Subcutaneous adipose tissue (tissue), 4 donors: Measurements from ENCODE around the gene CATSPER3. TPM values are rescaled to one million over a fixed set of nuclear protein-coding genes. Genes with fewer than 3 reads are reported as not detected.

Experiments used
- total RNA-seq, 4 donors: library from RNA; depleted of rRNA; stranded (reverse); fragments of >200 nt; gene quantifications; one replicate each; pipeline ENCODE4 v1.1.0, GENCODE V29; 2016
- TF ChIP-seq, protein P1 (sequence below): fragments of 450-650 bp; IDR thresholded peaks from one replicate; pipeline ENCODE4 v1.5.1; 2016; ENCODE audit warnings: low read depth, mild to moderate bottlenecking, control low read depth, antibody characterized with exemption, moderate library complexity

Gene CATSPER3
- total RNA-seq, 4 donors from 2014 or later: 0.34 to 0.98 TPM; not detected in 2

DNA sequence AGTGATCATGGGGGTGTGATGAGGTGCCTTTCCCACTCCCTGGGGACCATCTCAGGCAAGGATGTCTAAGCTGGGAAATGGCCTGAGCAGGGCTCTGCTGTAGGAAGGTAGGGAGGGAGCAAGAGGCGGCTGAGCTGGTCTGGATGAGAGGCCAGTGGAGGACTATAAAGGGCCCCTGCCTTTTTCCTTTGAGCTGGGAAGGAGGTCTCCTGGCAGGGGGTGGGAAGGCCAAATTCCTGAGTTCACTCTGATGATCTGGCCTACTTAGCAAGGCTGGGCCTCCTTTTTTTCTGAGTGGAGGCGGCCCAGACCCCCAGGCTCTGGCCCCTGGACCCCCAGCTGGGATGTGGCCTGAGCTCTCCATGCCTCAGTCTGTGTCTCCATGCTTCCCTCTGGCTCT lies 80.6 kb downstream of the CATSPER3 start:
- TF ChIP-seq, protein P1, sequence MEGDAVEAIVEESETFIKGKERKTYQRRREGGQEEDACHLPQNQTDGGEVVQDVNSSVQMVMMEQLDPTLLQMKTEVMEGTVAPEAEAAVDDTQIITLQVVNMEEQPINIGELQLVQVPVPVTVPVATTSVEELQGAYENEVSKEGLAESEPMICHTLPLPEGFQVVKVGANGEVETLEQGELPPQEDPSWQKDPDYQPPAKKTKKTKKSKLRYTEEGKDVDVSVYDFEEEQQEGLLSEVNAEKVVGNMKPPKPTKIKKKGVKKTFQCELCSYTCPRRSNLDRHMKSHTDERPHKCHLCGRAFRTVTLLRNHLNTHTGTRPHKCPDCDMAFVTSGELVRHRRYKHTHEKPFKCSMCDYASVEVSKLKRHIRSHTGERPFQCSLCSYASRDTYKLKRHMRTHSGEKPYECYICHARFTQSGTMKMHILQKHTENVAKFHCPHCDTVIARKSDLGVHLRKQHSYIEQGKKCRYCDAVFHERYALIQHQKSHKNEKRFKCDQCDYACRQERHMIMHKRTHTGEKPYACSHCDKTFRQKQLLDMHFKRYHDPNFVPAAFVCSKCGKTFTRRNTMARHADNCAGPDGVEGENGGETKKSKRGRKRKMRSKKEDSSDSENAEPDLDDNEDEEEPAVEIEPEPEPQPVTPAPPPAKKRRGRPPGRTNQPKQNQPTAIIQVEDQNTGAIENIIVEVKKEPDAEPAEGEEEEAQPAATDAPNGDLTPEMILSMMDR: no peak

DNA sequence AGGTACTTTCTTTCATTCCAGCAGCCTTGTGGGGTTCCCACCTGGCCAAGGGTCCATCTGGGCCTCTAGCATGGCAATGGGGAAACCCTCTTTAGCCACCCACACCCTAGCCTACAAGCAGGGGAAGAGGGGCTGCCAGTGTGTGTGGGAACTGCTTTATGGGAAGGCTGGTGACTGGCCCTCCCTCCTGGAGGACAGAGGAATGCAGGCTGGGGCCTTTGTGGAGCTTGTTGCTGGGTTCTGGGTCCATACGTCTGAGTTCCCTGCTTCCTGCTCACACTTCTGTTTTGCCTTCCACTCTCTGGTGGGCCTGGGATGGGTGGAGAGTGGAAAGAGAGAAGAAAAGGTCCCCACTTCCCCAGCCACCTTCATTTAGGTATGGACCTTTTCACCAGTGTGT lies 81.2 kb downstream of the CATSPER3 start:
- TF ChIP-seq, protein P1: no peak

DNA sequence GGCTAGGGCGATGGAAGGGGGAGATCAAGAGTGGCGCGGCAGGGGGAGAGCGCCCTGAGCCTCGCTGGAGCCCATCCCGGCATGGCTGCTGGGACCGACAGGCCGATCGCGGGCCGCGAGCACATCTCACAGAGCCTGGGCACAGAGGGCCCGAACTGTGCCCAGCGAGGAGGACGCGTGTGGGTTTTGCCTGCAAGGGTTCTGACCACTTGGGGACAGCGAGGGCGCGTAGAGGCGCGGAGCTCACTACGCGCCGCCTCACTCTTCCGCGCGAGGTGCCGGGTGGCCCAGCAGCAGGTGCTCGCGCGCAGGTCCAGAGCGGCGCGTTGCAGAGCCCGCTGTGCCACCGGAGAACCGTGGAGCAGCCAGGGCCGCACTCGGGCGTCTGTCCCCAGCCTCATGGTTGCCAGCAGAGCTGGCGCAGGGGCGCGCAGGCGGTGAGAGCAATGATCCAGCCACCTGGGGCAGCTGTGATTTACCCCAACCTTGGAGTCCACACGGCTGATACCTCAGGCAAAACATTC lies 82.6 kb downstream of the CATSPER3 start:
- TF ChIP-seq, protein P1: no peak

DNA sequence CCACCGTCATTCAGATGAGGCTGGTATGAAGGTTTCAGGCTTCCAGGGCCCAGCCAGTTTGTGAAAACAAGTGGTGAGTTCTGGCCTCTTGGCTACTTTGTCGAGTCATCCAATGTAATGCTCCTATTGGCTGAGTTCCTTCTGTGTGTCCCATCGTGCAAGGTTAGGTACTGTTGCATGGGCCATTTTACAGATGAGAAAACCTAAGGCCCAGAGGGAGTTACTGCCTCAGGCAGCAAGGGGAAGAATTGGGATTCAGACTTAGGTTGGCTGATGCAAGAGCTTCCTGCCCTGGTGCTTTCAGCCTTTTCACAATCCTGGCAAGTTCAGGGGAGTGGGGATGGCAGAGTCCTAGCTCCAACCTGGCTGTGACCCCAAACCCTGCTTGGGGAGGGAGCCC lies 83.7 kb downstream of the CATSPER3 start:
- TF ChIP-seq, protein P1: no peak

DNA sequence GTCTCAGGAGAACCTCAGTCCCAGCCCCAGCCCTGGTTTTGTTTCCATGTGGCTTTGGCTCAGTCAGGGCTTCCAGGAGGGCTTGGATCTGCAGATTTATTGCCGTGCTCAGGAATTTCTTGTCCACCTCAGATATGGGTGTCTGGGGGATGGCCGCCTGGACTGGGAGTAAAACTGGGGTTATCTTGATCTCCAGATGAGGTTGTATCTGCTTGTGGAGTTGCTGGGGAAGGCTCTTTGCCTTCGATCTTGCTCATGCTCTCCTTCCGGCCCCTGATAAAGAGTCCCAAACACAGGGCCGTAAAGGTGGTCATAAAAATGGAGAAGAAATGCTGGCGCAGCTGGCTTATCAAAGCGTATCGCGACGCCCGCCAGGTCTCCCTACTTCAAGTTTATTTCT lies 84.2 kb downstream of the CATSPER3 start:
- TF ChIP-seq, protein P1: no peak

DNA sequence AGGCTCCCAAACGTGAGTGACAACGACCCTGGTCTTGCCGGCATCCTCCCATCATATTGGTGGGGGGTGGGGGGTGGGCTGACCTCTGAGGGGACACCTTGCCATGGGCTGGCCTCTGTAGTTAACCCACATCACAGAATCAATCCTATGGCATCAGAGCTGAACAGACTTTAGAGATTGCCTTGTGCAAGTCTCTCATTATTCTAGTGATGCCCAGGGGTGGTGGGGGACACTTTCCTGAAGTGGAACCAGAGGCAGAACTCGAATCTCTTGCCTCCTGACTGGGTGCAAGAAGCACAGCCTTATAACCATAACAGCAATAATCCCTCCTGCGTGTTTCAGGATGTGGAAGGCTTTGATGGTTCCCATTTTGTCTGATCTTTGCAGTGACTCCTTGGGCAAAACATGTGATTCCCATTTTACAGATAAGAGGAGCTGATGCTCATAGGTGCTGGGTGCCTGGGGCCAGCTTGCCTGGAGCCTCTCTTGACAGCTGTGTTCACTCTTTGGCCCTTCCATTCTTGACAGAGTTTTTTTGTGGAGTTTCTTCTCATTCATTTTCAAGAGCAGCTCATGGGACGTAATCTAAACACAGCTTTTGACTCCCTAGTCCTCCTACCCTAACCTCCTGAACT lies 84.9 kb downstream of the CATSPER3 start:
- TF ChIP-seq, protein P1: no peak

DNA sequence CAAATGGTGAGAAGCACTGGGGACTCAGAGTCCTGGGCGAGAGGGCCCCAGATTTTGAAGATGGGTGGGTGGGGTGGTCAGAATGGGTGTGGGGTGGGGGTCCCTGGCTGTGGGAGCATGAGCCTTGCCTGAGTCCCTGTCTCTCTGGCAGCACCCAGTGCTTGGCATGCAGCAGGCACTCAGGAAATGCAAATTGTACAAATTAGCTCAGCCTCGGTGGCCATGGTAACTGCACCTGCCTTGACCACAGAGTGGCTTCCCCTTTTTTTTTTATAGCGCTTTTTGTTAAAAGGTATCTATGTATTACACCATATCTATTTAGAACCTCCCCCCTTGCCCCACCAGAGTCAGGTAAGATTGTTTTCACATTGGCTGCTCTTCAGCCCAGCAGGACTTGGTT lies 85.6 kb downstream of the CATSPER3 start:
- TF ChIP-seq, protein P1: no peak
